Stimulated activated CD4-positive, alpha-beta T cell treated with anti-CD3 and anti-CD28 coated beads, Interleukin-2, amount 100 ng/mL, for 4 hours (primary cell): ENCODE results near the gene GRIK1.
"Not testable (repeated sequence)": the region's sequence is repeated elsewhere in the genome, so short reads cannot be mapped to it uniquely, and the experiment has no call there.

Experiments used
- DNase-seq: peaks from one replicate; pipeline ENCODE4 v3.0.0-alpha.2; 2020; ENCODE audit warnings: low read depth

GRIK1 gene

DNA sequence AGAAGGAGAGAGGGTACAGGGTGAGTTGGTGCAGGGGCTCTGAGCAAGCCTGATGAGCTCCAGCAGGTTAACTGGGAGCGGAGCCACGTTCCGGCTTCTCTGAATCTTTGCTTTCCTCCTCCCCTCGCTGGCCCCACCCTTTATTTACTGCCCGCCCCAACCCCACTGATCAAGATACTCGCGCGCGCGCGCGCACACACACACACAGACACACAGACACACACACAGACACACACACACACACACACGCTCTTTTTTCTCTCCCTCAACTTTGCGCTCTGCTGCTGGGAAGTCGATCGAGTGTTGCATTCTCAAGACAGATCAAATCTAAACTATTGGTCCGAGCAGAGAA, at the start of gene GRIK1:
Gene GRIK1 (minus strand): TSS at position 73 of the 352 bp plus-strand sequence.
- DNase-seq, result no peak

DNA sequence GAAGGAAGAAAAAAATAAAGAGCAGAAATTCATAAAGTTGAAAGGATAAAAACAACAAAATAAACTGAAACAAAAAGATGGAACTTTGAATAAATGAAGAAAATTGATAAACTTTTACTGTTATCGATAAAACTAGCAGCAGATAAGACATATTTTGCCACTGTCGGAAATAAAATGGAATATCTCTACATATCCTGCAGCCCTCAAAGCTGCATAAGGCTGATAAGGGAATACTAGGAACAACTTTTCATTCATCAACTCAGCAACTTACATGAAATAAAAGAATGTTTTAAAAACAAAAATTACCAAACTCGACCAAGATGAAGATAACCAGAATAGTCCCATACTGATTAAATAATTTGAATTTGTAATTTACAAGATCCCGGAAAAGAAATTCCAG, 48.0 kb upstream of the GRIK1 start:
- no peak for DNase-seq

DNA sequence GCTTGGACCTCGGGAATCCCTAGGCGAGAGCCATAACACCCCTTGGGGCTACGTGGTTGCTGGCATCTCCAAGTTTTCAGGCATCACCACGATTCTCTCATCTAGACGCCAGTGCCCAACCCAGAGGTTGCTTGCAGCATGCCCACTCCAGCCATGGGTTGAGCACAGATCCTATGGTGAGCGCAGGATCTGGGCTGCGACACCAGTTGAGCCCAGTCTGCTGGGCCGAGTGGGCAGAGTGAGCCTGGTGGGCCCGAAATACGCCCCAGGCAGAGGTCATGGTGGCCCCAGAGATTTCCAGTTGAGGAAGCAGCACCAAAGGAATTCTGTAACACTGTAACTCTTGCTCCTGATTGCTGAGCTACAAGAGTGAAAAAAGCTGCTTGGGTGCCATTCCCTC, 46.1 kb upstream of the GRIK1 start:
- DNase-seq, result no peak

DNA sequence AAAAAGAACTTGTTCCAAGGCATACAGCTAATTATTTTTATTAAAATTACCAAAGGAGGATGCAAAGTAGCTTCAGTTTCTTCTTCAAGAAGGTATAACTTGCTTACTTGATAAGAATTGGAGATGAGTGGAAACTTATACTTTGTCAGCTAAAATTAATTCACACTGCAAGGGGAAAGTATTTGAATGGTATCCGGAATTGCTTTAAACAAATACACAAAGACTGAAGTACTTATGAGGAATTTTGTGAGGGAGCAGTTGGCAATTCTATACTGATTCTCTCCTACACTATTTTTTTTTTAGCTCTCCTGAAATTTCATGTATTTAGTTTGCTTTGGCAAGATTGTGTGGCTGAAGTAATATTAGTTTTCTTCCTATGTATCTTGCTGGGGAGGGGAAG, 39.2 kb upstream of the GRIK1 start:
- no peak for DNase-seq

DNA sequence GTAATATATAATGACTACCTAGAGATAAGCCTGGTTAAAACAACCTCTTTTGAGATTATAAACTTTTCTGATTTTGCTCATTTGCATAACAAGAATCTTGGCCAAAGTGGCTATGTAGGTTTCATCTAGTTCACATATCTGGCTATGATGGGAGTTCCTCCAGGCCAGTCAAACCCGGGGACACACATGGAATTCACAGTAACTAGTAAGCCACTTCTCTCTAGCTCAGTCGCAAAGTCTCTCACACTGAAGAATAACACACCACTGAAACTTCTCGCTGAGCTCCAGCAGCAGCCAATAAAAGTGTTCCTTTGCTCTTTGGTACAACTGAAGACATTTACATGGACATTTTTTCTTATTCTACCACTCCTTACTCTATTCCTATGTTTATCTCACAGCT, 36.0 kb upstream of the GRIK1 start:
- DNase-seq, result no peak

DNA sequence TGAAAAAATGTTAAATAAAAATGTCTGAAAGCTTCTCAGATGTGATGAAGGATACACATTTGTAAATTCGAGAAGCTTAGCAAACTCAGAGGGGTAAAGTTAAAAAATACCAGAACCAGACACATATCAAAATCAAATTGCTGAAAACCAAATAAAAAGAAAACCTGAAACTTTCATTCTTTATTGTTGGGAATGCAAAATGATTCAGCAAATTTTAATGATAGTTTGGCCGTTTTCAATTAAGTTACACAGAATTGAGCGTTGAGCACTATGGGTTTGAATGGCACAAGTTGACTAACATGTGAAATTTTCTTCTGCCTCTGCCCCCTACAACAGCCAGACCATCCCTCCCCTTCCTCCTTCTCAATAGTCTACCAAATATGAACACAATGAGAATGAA, 33.5 kb upstream of the GRIK1 start:
- DNase-seq, result no peak

DNA sequence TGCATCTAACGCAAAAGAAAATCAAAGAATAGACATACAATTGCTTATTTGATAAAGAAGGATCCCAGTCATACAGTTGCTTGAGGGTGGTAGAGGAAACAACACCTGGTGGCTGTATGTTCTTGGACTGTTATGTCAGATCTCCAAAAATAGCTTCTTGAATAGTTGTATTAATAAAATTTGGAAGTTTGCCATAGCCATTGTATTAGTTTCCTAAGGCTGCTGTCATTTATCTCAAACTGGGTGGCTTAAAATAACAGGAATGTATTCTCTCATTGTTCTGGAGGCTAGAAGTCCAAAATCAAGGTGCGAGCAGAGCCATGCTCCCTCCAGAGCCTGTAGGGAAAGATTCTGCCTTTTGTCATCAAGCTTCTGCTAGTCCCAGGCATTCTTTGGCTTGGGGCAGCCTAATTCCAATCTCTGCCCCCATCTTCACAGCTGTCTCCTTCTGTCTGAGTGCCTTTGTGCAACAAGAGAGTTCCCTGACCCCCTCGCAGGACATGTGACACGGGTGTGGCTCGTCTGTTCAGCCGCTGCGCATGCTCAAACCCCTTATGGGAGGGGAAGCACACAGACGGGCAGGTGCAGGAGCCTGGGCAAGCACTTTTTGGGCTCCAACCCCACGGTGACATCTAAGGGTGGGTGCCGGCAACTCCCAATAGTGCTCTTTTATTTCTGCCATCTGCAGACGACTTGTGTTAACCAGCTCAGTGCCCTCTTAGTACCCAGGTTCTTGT, 21.7 kb upstream of the GRIK1 start:
- no peak for DNase-seq

DNA sequence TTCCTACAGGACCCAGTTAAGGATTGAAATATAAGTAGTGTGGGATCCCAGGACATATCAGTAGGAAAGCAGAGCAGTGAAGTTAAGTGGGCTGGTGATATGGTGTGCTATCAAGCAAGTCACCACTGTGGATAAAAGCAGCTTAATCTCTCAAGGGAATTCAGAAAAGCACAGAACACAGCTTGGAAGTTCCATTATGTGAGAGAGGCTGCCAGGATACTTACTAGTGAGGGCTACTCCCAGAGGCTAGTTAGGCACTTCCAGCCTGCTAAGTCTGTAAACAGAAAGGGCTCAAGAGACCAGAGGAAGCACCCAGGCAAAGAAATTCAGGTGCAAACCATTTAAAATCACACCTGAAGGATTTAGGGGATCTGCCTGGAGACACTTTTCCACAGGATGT, 18.8 kb upstream of the GRIK1 start:
- DNase-seq, result no peak

DNA sequence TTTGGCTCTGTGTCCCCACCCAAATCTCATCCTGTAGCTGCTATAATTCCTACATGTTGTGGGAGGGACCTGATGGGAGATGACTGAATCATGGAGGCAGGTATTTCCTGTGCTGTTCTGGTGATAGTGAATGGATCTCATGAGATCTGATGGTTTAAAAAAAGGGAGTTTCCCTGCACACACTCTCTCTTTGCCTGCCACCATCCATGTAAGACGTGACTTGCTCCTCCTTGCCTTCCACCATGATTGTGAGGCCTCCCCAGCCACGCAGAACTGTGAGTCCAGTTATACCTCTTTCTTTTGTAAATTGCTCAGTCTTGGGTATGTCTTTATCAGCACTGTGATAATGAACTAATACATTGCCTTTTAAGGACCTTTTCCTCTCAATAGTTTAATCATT, 18.2 kb upstream of the GRIK1 start:
- DNase-seq, result not testable (repeated sequence)

DNA sequence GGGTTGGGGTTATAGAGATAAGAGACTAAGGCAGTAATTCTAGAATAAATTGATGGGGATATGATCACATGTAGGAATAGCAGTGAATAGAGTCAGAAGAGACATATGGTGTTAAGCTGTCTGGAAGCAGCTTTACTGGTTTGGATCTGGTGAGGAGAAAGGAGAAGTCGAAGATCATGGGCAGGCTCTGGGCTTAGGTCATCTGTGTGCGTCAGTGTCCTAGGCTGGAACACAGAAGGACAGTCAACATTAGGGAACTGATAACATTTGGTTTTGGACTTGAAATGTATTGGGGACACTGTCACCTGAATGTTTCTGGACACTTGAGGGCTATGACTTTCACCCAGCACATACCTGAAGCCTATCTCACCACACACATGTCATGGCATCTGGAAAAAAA, 13.9 kb upstream of the GRIK1 start:
- no peak for DNase-seq

DNA sequence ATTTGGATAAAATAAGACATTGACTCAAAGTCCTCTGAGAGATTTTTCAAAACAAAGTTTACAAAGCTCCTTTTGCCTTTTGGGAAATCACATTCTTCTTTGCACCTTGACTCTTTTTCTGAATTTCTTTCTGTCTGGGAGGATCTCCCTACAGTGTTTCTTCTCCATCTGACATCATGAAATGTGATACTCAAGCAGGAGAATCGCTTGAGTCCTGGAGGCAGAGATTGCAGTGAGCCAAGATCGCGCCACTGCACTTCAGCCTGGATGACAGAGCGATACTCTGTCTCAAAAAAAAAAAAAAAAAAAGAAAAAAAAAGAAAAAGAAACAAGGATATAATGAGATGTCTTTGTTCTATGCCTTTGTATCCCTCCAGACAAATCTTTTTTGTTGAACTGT, 13.3 kb upstream of the GRIK1 start:
- no peak for DNase-seq

DNA sequence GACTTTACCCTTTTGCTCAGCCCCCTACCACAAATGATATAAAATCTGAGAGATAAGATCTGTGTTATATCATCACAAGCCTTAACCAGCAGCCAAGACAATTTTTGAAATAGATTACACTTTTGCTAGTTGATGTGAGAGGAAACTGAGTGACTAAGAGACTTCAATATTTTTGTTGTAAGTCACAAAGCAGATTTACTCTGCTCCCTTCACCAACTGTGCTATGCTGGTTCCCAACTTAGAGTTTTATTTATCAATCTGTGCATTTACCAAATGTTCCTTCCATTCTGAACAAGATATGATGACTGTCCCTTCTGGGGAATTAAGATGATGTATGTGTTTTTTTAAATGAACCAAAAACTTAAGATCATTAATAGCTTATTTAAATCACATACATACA, 12.1 kb upstream of the GRIK1 start:
- no peak for DNase-seq

DNA sequence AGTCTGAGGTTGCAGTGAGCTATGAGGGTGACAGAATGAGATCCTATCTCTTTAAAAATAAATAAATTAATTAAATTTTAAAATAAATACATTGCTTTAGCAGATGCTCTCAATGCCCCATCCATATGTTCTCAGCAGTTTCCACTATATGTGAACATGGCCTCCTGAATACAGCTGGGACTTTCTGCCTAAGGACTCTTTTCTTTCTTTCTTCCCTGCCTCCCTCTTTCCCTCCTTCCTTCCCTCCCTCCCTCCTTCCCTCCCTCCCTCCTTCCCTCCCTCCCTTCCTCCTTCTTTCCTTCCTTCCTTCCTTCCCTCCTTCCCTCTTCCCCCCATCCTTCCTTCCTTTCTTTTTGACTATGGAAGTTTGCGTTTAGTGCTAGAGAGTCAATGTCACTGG, 10.2 kb upstream of the GRIK1 start:
- DNase-seq, result no peak

DNA sequence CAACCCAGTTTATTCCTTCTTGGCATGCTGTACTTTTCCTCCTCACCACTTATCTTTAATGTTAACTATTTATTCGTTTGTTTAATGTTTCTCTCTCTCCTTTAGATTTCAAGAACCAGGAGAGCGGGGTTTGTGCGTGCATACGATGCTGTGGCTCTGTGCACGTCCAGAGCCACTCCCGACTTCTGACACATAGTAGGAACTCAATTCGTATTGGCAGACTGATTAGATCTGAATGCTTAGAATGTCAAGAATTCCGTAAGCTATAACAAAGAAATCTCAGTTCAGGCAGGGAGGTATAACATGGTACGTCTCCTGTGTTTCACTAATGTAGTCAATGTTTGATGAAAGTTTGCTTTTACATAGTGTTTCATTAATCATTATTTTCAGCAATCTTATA, 7.3 kb upstream of the GRIK1 start:
- no peak for DNase-seq

DNA sequence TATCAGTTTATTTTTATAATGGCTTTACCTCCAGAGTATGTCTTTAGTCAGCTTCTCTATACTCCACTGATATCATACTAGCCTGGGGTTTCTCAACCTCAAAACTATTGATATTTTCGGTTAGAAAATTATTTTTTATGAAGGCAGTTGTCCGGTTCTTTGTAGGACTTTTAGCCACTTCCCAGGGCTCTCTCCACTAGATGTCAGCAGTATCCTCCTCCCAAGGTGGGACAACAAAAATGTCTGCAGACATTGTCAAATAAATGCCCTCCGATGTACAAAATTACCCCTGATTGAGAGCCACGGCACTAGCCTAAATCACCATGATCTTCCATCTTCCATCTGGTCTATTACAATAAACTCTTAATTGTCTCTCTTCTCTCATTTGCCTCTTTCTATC, 4.1 kb upstream of the GRIK1 start:
- DNase-seq, result no peak

DNA sequence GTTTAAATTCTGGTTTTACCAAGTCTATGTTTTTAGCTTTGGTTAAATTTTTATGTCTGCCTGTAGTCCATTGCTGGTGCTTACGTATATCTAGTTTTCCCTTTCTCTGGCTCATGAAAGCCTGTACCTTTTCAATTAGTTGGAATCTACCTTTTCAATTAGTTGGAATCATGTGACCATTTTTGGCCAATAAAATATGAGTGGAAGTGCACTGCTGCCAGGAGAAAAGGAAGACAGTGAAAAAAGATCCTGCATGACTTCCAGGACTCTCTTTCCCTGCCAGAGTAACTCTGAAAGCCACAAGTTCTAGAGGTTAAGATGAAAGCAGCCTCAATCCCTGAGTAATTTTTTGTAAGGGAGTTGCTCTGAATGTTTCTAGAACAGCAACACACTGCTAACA, 2.2 kb upstream of the GRIK1 start:
- DNase-seq, result no peak

DNA sequence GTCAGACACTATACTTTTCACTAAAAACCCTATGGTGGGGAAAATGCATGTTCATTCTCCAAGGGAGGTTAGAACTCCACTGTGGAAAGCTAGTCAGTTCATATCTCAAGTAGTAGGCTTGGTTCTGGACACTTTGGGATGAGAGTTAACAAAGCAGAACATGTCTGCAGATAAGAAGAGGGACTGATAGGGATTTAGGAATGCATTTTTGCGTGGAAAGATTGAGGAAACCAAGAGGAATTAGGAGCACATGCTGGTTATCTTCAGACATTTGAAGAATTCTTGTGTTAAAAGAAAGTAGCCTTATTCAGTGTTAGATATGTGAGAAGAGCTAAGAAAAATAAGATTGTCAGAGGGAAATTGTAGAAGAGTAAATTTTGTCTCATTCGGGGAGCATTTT, 1.2 kb upstream of the GRIK1 start:
- no peak for DNase-seq

DNA sequence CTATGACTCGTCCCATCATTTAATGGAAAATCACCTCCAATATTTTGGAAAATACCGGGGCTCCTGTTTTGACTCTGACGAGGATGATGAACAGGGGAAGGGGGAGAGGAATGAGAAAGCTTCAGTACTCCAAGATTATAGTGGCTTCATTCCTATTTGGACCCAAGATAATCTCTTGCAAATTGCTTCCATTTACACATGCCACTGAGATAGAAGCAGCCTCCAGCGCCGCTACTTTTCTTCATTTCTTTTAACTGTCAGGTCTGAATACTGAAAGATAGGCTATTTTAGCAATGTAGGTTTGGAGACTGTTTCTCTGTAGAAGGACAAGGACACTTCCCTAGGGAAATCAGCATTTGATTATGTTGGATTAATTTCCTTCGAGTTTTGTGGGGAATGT, 565 bp upstream of the GRIK1 start:
- no peak for DNase-seq

DNA sequence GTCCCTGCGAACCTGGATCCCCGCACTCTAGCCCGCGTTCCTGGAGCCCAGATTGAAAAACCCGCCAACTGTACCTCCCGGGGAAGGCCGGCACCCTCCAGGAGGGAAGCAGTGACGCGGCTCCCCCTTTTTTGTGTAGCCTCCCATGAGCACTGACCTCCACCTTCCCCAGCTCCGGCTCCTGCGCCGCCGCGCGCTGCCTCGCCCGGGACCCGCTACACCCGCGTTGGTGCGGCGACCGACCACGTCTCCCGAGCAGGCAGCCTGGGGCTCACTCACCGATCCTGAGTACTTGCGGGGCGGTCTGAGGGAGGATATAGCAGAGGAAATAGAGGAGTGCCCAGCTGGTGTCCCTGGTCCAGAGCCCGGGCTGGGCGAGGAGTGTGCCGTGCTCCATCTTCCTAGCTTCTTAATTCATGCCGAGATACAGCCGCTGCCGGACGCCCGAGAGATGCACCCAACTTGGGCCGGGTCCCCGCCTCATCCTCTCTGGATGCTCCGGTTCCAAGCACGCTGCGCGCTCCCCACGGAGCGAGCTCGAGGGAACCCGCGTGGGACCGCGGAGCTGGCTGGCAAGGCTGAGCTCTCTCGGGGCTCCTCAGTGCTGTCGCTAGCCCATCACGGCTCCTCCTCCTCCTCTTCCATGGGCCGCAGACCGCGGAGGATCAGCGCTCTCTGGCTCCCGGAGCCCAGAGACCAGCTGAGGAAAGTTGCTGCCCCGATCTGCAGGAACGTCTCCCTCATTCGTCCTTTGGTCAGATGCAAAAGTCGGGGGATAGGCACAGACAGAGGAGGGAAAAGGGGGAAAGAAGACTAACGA, 482 bp downstream of the GRIK1 start:
- DNase-seq, result no peak

DNA sequence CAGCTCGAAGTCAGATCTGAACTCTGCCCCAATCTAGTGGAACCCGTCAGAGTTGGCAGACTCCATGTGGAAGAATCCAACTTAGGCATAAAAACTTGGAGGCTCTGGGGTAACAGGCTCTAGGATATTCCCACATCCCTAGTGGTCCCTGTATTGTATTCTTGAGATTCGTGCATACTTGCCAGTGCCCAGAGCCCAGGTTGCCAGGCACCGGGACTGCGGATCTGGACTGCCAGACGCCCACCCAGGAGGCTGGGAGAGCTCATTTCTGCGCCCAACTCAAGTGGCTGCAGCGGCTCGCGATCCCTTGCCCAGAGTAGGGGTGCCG, 1.1 kb downstream of the GRIK1 start:
- no peak for DNase-seq

DNA sequence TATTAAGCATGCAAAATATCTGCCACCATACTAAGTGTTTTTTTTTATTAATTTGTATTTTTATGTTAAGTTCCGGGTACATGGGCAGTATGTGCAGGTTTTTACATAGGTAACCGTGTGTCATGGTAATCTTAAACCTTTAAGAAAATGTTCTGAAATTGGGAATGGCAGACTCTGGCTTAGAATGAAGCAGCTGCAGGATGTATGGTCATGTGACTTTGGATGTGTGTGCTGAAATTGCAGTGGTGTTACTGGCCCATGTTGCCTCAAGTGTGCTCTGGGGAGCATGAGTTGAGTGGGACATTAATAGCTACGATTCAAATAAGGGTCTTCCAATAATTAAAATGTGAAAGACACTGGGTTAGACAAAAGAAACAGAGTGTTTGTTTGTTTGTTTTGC, 6.7 kb downstream of the GRIK1 start:
- DNase-seq, result no peak

DNA sequence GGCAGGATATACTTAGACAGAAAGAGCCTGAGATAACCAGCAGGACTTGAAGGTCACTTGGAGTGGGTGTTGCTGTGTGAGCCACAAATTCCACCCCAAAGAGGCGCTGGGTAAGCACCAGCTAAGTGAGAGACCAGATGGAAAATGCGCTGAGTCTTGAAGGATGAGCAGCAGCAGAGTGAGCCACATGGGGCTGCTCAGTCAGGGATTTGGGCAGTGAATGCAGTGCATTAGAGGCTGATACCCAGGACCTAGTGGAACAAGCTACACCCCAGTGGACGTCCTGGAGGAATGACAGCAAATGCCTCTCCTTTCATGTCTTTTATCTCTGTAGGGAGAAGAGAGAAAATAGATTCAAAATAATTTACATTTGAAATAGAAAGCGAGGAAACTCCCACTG, 11.3 kb downstream of the GRIK1 start:
- DNase-seq, result no peak

DNA sequence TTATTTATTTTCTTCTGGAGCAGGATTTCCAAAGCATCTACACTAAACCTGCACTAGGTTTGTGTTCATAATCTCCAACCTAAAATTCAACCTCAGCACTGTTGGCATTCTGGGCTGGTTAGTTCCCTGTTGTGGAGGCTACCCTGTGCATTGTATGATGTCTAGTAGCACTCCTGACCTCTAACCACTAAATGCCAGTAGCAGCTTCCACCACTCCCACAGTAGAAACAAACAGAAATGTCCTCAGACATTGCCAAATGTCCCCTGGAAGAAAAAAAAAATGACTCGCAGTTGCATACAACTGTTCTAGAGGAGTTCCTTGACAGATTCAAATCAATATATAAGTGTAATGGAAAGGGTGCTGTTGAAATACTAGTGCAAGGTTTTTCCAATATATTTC, 18.9 kb downstream of the GRIK1 start:
- no peak for DNase-seq

DNA sequence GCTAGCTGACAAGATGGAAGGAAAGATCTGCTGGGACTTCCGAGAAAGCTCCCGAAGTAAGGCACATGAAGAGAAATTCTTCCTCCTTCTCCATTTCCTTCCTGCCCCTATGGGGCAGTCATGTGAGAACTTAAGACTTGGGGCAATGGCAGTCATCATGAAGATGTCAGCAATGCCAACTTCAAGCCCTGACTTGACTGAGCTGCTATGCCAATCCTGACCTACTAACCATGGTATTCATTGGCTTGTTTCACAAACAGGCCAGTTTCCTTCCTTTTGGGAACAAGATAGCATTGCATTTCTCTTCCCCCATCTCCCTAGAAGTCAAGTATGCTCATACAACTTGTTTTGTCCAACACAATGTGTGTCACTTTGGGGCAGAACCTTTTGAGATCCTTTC, 25.5 kb downstream of the GRIK1 start:
- DNase-seq, result no peak
